Neutrophil (primary cell): ENCODE measurements around the gene CELF4.

Experiments used
- H3K27ac ChIP-seq: fragments of 200-600 bp; sonication (generic); 2 replicates; pipeline ENCODE4 v1.5.1; 2016; ENCODE audit warnings: mild to moderate bottlenecking, moderate library complexity
- H3K27me3 ChIP-seq: fragments of 200-600 bp; sonication (generic); 2 replicates; pipeline ENCODE4 v1.6.0; 2016; ENCODE audit warnings: mild to moderate bottlenecking
- H3K36me3 ChIP-seq: fragments of 200-600 bp; sonication (generic); 2 replicates; pipeline ENCODE4 v1.5.1; 2017
- H3K4me1 ChIP-seq, 2 experiments: fragments of 200-600 bp in 1 of 2; sonication (generic) in 1 of 2; 1 replicate in 1 of 2; 2 replicates in 1 of 2; pipeline versions ENCODE4 v1.5.1 to v1.6.1; 2013 to 2016; ENCODE audit warnings: low read depth in 1 of 2, low read length in 1 of 2, mild to moderate bottlenecking in 1 of 2, moderate library complexity in 1 of 2; ENCODE audit not compliant: control insufficient read depth in 1 of 2, insufficient read depth in 1 of 2
- H3K4me3 ChIP-seq, 2 experiments: fragments of 200-600 bp in 1 of 2; sonication (generic) in 1 of 2; 1 replicate in 1 of 2; 2 replicates in 1 of 2; pipeline ENCODE4 v1.5.1; 2013 to 2016; ENCODE audit warnings: low read depth in 1 of 2, low read length in 1 of 2, mild to moderate bottlenecking in 1 of 2, moderate library complexity in 1 of 2
- H3K9me3 ChIP-seq: fragments of 200-600 bp; sonication (generic); 2 replicates; pipeline ENCODE4 v1.5.1; 2016
- CTCF ChIP-seq: fragments of 200-600 bp; sonication (generic); IDR thresholded peaks from 2 replicates; pipeline ENCODE4 v1.5.1; 2016; ENCODE audit warnings: antibody characterized with exemption

Gene CELF4

DNA sequence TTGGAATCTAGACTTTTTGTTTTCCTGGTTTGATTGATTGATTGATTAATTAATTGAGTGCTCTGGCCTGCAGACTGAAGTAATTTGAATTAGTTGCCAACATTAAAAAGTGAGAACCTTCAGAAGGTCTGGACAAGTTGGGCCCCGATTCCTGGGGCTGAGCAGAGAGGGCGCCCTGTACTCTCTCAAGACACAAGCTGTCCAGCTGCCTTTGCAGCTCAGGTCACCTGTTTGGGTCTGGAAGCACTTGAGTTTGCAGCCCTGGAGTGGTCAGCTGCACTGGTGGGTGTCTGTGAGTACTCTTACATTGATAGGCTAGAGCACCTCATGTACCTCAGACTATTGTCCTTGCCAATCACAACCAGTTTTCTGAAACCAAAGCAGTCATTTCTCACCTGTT lies 22.7 kb upstream of the CELF4 start:
- no peak overlapping the region for H3K4me3 ChIP-seq

DNA sequence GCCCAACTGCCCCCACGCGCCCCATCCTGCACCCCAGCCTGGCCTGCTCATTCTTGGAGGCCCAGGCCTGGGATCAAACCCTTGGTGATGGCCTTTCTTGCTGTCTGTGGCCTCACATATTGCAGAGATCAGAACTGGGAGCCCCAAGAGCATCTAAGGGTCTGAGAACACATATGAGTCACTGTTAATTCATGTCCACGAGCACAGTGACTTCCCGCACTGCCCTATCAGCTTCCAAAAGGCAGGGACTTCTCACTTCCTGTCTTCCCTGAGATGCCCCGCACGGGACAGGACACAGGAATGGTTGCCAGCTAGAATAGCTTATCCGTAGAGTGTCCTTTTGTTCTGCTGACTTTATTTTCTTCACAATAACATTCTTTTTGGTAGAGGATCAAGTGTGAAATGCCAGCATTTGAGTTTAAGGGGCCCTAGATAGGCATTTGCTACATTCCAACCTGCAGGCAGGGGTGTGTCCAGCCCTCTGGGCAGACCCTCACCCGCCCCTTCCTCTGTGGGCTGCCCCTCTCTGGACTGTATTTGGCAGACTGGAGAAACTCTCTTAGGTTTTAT lies 21.1 kb upstream of the CELF4 start:
- no peak for TF ChIP-seq CTCF
- Histone ChIP-seq H3K27me3 (no peaks in the 10 kb centered on the region), H3K4me1 (no peaks in the 10 kb centered on the region), H3K4me3 (no peak overlapping the region), H3K36me3 (no peaks in the 10 kb centered on the region), H3K9me3 (no peaks in the 10 kb centered on the region), H3K27ac (no peak overlapping the region)

More for the DNA sequence above, 22.7 kb upstream of the CELF4 start:
- H3K36me3 ChIP-seq: no peaks in the 10 kb centered on the region
- no peak for TF ChIP-seq CTCF
- no peaks in the 10 kb centered on the region for H3K27me3 ChIP-seq
- no peaks in the 10 kb centered on the region for H3K4me1 ChIP-seq
- H3K9me3 ChIP-seq: no peaks in the 10 kb centered on the region
- no peak overlapping the region for H3K27ac ChIP-seq

- no peak overlapping the region for H3K4me3 ChIP-seq
- H3K36me3 ChIP-seq: no peaks in the 10 kb centered on the region
- H3K27me3 ChIP-seq: no peaks in the 10 kb centered on the region
- TF ChIP-seq CTCF: no peak
- H3K4me1 ChIP-seq: no peaks in the 10 kb centered on the region
- H3K9me3 ChIP-seq: no peaks in the 10 kb centered on the region
- no peak overlapping the region for H3K27ac ChIP-seq
Measured at GRCh38 chr18:37584952-37585695, 19.5 kb upstream of the CELF4 start.

DNA sequence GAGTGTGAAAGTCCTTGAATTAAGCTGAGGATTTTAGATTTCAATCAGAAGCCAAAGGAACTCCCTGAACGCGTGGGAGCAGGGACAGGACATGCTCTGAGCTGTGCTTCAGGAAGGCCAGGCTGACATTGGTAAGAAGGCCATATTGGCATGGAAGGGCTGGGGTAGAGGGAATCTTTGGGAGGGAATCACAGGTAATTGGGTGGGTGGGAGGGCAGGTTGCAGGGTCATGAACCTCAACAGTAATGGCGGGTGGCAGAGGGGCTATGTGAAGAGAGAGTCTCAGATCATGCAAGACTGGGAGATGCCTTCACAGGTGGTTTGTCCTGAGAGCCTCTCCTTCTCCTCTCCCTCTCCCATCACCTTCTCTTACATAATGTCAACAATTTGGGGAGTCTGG lies 18.6 kb upstream of the CELF4 start:
- TF ChIP-seq CTCF: no peak
- H3K4me3 ChIP-seq: no peak overlapping the region
- no peaks in the 10 kb centered on the region for H3K9me3 ChIP-seq
- H3K4me1 ChIP-seq: no peaks in the 10 kb centered on the region
- H3K27ac ChIP-seq: no peak overlapping the region
- no peaks in the 10 kb centered on the region for H3K36me3 ChIP-seq
- peaks cover 4% of the 10 kb centered on the region for H3K27me3 ChIP-seq

GRCh38 chr18:37582261-37582660 lies 16.7 kb upstream of the CELF4 start:
- H3K9me3 ChIP-seq: no peaks in the 10 kb centered on the region
- TF ChIP-seq CTCF: no peak
- no peaks in the 10 kb centered on the region for H3K4me1 ChIP-seq
- H3K36me3 ChIP-seq: no peaks in the 10 kb centered on the region
- H3K27ac ChIP-seq: no peak overlapping the region
- no peak overlapping the region for H3K4me3 ChIP-seq
- peaks cover 6% of the 10 kb centered on the region for H3K27me3 ChIP-seq
